Measurements from ENCODE around the gene TNNT3.

Gene TNNT3

DNA sequence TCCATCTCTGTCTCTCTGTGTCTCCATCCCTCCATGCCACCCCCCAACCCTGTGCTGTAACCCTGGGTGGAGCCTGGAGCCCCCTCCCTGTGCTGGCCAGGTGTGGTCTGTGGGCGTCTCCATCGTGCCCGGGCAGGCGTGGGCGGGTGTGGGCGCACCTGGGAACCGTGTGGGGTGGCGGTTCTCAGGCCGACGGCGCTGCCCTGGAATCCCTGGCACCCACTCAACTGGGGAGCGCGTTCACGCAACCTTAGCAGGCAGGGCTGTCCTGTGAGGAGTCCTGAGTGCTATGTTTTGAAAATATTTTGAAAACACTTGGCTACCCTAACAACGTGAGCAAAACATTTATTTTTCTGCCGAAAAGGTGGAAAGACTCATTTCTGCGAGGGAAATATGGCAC, 4.7 kb downstream of the TNNT3 start:
- DNase-seq: no peak

DNA sequence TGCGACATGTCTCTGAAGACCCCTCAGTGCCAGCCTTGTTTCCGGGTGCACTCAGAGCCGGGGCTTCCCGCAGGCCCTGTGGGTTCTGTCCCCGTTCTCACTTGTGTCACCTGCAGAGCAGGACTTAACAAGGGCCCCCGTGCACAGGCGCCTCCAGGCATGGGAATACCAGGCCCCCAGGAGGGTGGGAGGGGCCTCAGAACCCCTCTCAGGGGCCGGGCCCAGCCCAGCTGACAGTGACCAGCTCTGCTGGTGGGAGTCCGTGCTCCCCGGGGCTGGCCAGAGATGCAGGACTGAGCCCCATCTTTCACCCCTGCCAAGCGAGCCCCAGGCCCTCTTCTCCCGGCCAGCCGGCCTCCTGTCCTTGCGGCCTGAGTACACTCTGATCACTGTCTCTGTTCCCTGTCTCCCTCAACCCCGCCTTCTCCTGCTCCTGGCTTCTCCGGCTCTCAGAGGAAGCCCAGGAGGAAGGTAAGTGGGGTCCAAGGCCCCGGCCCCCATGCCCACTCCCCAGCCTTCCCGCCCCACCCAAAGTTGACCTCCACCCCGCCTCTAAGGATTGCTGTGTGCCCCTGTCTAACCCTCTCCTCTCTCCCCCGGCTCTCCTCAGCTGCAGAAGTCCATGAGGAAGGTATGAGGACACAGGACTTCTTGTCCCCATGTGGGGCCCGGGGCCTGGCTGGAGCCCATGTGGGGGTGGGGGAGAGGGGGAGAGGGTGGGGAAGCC, 5.3 kb downstream of the TNNT3 start:
- no peak for DNase-seq

DNA sequence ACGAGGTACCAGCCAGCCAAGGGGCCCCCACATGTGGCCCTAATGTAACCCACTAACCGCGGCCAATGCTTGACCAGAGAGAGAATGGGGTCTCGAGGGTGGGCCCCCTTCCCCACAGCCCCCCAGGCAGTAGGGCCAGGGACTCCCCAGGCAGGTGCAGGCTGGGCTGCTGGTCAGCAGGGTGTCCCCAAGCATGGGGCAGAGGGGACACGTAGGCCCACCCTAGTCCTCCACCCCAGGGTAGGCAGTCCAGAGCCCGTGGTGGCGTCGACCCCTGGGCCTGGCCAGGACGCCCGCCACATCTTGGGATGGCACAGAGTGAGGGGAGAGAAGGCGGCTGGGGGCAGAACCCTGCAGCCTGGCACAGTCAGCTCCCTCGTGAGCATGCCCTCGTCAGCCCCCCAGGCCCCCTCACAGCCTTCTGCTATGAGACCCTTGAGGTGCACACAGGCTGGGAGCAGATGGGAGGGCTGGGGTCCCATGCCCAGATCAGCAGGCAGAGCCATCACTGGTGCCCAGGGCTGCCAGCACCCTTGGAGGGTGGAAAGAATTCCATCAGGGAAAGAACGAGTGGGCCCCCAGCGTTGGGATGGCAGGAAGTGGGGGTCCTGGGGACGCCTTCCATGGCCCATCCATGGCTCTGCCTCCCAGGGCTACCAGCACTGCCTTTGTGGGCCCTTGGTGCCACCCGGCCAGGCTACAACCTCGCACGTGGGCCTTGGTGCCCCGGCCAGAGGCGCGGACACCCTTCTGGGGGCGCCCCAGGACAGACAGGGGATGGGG, 6.1 kb downstream of the TNNT3 start:
- no peak for DNase-seq

DNA sequence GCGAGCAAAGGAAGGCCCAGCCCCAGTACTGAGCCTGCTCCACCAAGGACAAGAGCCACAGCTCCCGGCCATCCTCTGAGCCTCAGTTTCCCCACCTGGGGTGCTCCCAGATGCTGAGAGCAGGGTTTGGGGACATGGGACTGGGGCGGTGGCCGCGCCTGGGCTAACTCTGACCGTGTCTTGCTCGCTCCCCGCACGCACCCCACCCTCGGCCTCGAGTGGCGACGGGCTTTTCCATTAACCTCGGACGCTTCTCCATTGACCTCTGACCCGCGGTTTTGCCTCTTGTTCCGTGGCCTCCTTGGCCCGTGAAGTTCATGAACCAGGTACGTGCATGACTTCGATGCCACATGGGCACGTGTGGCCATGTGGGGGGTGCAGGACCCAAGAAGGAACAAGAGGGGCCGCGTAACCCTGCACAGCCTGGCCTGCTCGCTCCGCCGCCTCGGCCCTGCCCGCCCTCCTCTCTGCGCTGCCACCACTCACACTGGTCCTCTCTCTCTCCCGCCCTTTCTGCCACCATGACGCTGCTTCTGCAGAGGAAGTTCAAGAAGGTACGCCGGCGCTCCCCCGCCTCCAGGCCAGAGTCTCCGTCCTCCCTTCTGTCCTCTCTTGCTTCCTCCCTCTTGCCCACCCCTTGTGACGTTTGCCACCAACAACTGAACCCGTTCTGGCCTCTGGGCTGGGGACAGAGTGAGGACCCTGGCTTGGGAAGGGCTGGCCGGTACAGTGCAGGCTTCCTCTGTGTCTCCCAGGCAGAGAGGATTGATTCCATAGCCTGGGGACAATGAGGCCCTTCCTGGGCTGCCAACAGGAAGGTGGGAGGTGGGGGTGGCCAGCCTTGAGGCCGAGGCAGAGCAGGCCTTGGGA, 6.9 kb downstream of the TNNT3 start:
- no peak for DNase-seq

DNA sequence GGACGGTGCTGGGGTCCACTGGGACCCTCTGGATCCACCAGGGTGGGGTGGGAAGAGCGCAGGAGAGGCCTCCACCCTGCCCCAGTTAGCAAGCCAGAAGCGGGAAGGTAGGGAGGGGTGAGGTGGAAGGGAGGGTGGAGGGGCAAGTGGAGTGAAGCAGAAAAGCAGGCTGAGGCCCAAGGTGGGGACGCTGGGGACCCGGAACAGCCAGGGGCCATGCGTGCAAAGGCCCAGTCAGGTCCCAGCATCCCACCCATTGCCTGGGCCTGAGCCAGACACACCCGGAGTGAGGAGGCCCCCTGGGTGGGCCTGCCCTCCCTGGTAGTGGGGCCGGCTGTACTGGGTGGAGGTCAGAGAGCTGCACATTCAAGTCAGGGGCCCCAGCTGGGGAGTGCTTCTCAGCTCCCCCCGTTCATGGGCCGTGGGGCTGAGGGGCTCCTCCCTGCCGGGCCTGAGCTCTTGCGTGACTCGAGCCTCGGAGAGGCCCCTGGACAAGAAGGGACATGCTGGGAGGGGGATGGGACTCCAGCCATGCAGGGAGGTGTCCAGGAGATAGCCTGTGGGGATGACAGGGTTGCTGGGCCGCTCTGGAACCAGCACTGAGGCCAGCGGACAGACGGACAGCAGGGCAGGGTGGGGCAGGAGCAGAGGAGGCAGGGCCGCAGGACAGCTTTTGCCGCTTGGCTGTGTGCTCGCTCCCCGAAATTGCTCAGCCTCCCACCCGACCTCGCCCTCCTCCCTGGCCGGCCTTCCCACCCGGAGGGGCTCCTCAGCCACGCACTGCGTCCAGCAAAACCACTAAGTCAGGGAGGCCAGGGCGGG, 7.7 kb downstream of the TNNT3 start:
- no peak for DNase-seq

DNA sequence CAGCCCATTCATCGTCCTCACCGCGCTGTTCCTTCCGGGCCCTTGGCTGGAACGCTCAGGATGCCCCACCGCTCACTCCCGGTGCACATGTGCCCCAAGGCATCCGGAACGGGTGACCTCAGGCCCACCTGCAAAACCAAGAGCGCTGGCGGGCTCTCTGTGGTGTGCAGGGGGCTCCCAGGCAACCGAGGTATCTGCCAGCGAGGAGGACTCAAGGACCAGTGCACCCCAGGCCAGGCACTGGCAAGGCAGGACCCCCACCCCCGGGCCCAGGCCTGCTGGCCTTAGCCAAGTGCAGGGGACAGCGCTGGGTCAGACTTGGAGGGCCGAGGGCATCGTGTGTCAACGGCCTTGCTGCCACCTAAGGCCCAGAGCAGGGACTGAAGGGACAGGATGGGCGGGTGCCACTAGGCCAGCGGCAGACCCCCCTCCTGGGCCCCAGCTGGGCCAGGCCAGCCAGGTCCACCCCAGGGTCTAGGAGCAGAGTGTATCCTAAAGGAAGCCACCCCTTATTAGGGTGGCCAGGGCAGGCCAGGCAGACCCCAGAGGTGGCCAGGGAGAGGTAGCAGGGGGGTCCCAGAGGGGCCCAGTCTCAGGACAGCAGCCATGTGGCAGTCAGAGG, 8.5 kb downstream of the TNNT3 start:
- no peak for DNase-seq

DNA sequence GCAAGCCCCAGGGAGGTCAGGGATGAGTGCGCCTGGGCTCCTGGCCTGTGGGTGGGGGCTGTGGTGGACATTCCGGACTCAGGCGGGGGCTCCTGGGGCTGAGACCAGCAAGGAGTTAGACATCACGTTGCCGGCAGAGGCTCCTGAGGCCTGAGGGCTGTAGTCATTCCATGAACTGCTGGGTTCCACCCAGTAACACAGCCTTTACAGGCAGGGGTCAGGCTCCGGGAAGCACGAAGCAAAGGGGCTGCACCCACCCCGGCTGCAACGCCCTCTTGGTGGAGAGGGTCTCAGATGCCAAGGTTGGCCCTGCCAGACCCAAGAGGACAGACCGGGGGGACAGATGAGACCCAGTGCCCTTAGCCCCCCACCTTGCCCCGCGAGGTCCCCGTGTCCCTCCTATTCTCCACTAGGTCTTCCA, 9.0 kb downstream of the TNNT3 start:
- DNase-seq: no peak

DNA sequence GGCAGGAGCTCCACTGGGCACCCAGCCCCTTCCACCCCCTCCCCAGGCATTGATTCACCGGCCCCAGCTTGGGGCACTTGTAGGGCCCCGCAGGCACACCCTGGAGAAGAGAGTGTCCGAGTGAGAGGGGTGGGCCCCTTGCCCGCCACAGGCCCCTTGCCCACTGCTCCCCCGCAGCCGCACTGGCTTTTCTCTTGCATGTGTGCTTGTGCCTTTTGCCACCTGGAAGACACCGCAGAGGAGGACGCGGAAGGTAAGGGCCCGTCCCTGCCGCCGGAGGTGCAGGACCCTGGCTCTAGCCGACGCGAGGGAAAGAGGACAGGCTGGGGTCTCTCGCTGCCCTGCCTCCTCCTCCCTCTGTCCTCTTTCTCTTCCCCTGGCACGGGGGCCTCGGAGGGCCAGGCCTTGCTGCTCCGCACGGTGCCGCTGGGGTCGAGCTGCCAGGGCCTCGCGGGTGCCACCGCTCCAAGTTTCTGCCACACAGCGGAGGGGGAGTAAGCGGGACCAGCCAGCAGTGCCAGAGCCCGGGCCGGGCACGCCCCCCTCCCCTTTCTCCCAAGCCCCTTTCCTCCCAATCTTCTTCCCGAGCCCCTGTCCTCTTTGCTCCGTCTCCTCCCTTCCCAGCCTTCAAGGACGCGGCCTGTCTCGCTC, 9.5 kb downstream of the TNNT3 start:
- no peak for DNase-seq

DNA sequence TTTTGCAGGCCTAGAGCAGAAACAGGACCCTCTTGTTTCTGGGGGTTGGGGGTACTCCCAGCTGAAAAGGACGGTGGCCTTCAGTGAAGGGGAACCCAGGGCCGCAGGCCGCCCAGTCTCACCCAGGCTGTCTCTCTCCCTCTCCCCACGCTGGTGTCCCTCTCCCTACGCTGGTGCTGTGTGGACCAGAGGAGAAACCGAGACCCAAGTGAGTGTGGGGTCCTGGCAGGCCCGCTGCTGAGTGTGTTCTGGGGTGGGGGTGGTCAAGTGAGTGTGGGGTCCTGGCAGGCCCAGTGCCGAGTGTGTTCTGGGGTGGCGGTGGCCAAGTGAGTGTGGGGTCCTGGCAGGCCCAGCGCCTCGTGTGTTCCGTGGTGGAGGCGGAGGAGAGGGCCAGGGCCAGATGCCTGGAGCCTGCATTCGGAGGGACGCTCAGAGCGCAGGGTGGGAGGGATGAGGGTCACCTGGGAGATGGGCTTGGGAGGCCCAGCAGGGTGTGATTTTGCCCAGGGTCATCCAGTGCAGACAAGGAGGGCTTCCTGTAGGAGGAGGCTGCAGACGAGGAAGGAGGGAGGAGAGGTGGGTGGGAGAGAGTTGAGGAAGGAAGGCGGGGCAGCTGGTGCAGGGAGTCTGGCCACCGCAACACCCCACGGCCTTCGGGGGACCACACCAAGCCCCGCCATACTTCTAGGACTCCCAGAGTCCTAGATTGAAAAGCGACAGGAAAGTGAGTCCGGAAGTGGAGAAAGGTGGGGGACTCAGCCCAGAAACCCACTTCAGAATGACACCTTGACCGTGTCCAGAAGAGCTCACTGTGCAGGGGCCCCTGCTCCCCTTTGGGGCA, 10.3 kb downstream of the TNNT3 start:
- no peak for DNase-seq

DNA sequence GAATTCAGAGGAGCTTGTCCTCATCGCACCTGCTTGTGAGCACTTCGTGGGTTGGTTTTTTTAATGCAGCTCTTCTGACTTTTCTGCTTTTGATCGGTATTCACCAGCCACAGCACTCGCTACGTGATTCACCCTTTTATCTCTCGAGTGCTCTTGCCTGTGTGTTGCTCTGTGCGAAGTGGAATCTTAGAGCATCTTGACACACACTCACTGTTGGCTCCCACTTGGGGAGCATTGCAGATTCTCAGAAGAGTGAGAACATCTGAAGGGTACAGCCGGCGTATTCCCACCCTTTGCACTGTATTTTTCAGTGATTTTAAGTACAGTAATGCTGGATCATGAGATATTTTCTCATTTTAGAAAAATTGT, 10.9 kb downstream of the TNNT3 start:
- no peak for DNase-seq

DNA sequence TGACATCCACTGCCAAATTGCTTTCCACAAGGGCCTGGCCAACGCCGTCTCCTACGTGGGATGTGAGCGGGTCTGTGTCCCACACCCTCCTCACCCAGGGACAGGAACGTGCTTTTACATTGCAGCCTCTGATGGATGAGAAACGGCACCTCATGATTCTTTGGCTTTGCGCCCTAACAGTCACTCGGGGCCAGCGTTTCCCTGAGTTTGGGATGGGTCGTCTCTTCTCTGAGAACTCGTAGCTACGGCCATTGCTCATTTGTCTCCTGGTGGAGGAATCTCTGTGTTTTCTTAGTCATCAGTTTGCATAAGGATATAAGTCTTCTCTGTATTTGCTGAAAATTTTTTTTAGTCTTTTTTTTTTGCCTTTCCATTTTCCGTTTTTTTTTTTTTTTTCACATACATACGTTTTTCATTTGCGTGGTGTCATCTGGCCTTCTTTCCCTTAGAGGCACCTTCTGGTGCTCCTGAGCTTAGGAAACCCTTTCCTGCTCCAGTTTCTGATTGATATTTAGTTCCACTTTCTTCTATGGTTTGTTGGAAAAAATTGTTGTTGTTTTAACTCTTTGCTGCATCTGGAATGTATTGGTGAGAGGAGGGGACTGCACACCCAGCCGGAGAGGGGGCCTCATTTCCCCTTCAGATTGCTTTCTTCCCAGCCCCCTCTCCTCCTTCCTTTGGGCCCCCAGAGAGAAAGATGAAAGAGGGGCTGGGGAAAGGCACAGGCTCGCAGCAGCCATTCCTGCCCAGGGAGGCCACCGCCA, 12.0 kb downstream of the TNNT3 start:
- no peak for DNase-seq

DNA sequence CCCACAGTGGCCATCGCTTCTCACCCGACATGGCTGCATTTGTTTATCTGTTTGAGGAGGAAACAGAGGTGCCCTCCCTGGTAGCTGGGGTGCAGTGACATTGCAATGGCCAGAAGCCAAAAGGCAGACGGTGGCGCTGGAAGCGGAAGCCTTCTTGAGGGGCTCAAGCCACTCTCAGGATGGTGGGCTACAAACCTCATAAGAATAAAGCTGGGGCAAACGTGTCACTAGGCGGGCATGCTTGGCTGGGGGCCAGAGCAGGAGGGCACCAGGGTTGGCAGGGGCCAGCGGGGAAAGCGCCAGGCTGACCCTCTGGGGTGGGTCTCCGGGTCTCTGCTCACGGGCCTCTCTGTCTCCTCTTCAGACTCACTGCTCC, 12.6 kb downstream of the TNNT3 start:
- no peak for DNase-seq

DNA sequence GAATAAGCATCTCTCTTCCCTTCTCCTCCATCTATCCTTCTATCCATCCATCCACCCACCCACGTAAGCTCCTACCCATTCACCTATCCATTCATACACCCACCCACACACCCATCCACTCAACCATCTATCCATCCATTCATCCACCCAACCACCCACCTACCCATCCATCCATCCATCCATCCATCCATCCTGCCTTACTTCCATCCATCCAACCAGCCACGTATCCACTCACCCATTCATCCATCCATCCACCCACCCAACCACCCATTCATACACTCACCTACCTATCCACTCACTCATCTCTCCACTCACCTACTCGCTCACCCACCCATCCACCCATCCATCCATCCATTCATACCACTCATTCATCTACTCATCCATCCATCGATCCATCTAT, 13.2 kb downstream of the TNNT3 start:
- no peak for DNase-seq

DNA sequence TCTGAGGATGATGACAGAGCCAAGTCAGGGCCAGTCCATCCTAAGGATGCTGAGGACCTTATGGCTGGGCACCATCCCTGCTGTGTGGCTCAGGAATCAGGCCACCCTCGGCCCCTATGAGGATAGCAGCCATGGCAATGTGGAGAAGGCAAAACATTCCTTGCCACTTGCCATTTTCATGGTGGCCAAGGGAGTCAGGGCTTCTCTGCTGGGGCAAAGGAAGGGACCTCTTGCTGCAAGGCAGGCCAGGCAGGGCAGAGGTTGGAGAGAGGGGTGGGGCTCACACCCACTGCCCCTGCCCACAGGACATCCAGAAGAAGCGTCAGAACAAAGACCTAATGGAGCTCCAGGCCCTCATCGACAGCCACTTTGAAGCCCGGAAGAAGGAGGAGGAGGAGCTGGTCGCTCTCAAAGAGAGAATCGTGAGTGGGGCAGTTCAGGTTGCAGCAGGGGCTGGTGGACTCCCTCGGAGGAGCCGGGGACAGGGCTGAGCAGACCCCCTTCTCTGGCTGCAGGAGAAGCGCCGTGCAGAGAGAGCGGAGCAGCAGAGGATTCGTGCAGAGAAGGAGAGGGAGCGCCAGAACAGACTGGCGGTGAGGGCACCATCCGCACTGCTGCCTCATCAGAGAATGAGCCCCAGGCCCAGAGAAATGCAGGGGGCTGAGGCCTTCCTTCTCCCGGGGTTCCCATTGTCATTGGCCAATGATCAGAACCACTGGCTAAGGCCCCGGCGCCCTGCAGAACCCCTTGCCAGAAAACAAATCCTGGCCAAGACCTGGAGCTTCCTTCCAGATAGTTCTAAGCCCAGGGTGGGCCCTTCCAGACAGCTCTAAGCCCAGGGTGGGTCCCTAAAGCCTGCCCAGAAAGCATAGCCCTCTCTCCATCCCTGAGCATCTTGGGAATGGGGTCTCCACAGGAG, 14.2 kb downstream of the TNNT3 start:
- DNase-seq: no peak

DNA sequence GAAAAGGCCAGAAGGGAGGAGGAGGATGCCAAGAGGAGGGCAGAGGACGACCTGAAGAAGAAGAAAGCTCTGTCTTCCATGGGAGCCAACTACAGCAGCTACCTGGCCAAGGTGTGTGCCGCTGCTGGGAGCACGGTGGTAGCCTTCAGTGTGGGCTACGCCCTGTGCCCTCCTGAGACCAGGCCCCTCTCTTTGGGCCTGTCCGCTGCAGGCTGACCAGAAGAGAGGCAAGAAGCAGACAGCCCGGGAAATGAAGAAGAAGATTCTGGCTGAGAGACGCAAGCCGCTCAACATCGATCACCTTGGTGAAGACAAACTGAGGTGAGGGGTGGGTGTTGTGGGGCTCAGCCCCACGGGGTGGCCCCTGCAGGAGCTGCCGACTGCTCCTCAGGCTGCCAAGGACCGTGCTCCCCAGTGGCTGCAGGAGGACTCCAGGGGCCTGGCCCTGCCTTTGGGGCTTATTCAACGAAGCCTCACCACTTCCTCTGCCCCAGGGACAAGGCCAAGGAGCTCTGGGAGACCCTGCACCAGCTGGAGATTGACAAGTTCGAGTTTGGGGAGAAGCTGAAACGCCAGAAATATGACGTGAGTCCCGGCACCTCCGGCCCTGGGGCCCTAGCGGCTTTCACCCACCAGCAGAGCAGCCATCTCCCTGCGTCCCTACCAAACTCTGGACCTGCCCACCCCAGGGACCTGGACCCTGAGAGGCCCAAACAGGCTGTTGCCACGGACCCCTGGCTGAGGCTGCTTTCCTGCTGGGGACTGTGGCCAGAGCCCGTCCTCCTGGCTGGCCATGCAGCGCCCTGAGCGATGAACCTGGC, 15.0 kb downstream of the TNNT3 start:
- no peak for DNase-seq

DNA sequence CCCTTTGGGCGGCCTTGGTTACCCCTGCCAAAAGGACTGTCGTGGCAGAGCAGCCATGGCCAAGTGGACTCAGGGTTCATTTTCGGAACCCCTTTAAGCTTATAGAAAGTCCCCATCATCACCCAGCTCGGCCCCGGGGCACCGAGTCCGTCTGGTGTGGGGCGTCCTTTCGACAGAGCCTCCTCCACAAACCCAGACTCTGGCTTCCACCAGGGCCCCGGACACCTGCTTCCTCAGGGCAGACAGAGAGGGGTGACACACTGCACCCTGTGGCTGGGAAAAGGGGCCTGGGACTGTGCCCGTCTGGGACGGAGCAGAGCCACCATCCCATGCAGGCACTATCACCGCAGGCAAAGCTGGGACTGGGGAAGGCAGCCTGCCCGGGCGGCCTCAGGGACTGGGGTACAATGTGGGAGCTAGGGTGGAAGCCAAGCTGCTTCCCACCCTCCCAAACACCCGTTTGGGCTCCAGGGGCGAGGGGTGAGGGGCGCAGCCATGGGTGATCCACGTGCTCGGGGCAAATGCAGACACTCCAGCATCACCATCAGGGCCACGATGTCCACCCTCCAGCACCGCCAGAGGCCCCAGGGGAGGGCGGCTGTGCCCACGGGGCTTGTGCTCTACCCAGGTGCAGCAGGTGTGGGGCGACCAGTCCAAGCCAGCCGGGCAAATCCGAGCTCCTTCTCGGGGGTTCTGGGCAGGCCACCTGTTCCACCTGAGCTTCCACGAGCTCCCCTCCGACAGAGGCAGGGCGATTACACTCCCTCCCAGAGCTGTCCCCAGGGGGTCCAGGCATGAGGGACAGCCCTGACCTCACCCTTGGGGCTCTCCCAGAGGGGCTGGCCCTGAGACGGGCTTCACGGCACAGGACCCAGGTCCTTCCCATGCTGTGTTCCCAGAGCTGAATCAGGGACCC, 15.9 kb downstream of the TNNT3 start:
- DNase-seq: no peak

Measured in GDM1 (cell line).